AG10803 (cell line): ENCODE data around the gene HCAR1.

Source experiments
- DNase-seq: peaks from one replicate; pipeline ENCODE4 v3.0.0; 2010; ENCODE audit warnings: low read depth
- H3K4me3 ChIP-seq: 2 replicates; pipeline ENCODE4 v1.5.1; 2011; ENCODE audit warnings: mild to moderate bottlenecking, low read length, control low read depth
- TF ChIP-seq, protein P1 (sequence below): conservative IDR thresholded peaks from 2 replicates; pipeline ENCODE4 v1.5.1; 2011; ENCODE audit warnings: mild to moderate bottlenecking, low read length, control low read depth, inconsistent platforms

The HCAR1 gene

DNA sequence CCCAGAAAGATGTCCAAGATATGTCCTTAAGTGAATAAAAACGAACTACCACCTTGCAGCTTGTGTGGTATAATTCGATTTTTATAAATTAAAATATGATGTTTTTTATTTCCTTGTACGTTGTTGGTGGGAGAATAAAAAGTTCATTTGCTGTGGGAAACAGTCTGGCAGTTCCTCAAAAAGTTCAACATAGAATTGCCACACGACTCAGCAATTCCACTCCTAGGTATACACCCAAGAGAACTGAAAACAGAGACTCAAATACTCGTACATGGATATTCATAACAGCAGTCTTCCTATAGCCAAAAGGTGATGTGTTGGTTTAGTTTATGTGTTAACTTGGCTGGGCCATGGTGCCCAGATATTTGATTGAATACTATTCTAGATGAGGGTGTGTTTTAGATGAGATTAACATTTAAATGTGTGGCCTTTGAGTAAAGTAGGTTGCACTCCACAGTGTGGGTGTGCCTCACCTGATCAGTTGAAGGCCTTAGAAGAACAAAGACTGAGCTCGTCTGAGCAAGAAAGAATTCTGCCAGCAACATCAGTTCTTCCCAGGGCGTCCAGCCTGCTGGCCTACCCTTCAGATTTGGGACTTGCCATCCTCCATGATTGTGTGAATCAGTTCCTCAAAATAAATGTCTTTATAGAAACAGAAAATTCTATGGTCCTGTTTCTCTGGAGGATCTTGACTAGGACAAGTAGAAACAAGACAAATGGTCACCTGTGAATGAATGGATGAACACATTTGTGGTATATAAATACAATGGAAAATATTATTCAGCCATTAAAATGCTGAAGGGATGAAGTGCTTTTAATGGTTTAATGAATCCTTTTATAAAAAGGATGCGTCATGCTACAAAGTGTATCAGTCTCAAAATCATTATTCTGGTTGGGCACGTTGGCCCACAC is 16.8 kb upstream of the HCAR1 start:
- no peak overlapping the region for H3K4me3 ChIP-seq
- TF ChIP-seq, protein P1, sequence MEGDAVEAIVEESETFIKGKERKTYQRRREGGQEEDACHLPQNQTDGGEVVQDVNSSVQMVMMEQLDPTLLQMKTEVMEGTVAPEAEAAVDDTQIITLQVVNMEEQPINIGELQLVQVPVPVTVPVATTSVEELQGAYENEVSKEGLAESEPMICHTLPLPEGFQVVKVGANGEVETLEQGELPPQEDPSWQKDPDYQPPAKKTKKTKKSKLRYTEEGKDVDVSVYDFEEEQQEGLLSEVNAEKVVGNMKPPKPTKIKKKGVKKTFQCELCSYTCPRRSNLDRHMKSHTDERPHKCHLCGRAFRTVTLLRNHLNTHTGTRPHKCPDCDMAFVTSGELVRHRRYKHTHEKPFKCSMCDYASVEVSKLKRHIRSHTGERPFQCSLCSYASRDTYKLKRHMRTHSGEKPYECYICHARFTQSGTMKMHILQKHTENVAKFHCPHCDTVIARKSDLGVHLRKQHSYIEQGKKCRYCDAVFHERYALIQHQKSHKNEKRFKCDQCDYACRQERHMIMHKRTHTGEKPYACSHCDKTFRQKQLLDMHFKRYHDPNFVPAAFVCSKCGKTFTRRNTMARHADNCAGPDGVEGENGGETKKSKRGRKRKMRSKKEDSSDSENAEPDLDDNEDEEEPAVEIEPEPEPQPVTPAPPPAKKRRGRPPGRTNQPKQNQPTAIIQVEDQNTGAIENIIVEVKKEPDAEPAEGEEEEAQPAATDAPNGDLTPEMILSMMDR = no peak
- no peak for DNase-seq

DNA sequence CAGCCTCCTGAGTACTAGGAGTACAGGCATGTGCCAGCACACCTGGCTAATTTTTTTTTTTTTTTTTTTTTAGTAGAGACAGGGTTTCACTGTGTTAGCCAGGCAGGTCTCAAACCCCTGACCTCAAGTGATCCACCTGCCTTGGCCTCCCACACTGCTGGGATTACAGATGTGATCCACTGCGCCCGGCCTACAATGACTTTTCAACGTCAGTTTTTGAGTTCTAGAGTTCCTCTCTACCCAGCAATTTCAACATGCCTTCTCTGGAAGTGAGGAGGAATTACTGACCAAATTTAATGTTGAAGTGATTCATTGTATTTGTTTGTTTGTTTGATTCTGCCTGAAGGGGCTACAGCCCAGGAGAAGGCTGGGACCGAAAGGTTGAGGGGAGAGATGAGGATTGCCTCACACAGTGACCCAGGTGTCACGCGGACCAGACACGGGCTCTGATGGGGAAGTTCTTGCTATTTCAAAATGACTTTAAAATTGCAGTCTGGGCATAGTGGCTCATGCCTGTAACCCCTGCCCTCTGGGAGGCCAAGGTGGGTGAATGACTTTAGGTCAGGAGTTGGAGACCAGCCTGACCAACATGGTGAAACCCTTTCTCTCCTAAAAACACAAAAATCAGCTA is 13.4 kb upstream of the HCAR1 start:
- TF ChIP-seq, protein P1 = no peak
- no peak overlapping the region for H3K4me3 ChIP-seq
- DNase-seq = no peak

DNA sequence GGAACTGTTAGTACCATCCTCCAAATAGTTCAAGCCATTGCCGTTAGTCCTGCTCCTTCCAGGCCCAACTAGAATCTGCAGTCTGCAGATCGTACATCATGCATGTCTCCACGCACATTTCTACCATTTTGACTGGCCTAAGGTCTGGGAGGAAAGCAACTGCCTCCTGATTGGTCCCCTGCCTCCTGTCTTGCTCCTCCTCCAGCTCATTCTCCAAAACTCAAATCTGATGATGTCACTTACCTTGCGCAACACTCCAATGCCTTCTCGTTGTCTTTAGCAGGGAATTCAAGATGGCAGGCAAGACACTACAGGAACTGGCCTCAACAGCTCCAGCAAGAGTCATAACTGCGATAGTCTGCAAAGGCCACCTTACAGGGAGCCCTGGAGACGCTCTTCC is 9.7 kb upstream of the HCAR1 start:
- no peak for DNase-seq
- TF ChIP-seq, protein P1 = no peak
- H3K4me3 ChIP-seq = no peak overlapping the region

GRCh38 chr12:122738571-122738970 is 7.9 kb upstream of the HCAR1 start:
- TF ChIP-seq, protein P1 = no peak
- no peak for DNase-seq
- no peak overlapping the region for H3K4me3 ChIP-seq

GRCh38 chr12:122732611-122733010 is 2.0 kb upstream of the HCAR1 start:
- DNase-seq = no peak
- TF ChIP-seq, protein P1 = no peak
- no peak overlapping the region for H3K4me3 ChIP-seq

DNA sequence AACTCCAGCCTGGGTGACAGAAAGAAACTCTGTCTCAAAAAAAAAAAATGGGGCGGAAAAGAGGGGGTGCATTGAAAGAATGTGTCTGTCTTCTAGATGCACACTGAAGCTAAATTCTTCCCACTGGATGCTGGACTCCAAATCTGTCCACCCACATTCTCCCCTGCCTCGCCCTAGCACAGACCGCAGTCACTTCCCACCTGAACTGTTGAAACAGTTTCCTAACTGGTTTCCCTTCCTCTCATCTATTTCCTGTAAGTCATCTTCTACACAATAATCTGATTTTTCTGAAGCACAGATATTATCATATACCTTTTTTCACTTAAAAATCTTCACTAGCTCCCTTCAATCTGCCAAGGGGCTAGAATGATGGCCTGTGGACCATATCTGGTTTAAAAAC is 1.5 kb upstream of the HCAR1 start:
- TF ChIP-seq, protein P1 = no peak

More for the DNA sequence above, 1.5 kb upstream of the HCAR1 start:
- H3K4me3 ChIP-seq = no peak overlapping the region
- DNase-seq = no peak
